Erythroblast (primary cell): Measurements from ENCODE around the gene PSMA1.
A peak's percentile ranks its signal among the peaks of the same experiment; 100 is the strongest.

Experiments used
- GATA1 ChIP-seq: IDR thresholded peaks from 2 replicates; pipeline ENCODE4 v1.6.1; 2011; ENCODE audit warnings: low read depth, mild to moderate bottlenecking, control low read depth, low read length, moderate library complexity
- POLR2A ChIP-seq: IDR thresholded peaks from 2 replicates; pipeline ENCODE4 v1.6.1; 2011; ENCODE audit warnings: mild to moderate bottlenecking, low read length

DNA sequence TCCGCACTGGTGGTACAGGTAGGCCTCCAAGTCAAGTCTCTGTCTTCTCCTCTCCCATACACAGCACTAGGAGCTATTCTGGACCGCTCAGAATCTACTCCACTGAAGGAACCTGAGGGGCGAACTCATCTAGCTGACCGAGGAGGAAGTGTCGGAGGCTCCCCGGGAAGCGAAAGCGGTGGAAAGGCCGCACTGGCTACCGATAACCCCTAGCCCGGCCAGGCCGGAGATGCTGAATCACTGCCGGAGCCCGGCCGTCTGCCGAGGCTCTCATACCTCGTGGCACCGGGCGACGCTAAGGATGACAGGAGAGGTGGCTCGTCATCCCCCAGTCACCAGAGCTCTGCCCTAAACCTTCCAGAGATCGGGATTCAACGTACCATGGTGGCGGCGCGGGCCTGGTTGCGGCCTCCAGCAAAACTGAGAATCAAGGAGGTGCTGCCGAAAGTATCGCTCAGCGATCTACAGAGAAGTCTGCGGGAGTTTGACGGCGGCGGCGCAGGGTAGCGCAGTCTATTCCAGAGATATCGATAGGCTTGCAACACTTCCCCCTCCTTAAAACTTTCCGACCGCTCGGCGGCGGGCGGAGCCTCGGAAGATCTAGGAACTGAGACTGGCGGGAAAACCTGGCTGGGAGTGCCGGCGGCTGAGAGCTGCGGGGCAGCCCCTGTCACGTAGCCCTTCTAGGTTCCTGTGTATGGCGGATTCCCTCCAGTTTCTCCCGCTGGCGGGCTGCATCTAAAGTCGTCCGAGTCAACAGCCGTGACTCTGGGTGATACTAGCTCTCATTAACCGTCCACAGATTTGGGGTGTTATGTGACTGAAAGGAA is at the start of gene PSMA1:
- TF ChIP-seq POLR2A (peak; percentile 91), GATA1 (no peak)
